ENCODE data around the gene MBD4.
A peak's percentile ranks its signal among the peaks of the same experiment; 100 is the strongest.
"Not testable (repeated sequence)": the region's sequence is repeated elsewhere in the genome, so short reads cannot be mapped to it uniquely, and the experiment has no call there.

Gene MBD4

GRCh38 chr3:129439817-129440617, at the start of gene MBD4, which contains the start of gene IFT122:
Gene MBD4 (minus strand): TSS chr3:129439948. CDS start chr3:129439833, 115 bp downstream.
Gene IFT122 (plus strand): TSS chr3:129440224. CDS start chr3:129440331, 107 bp downstream.
- peak; percentile 90 for DNase-seq

GRCh38 chr3:129489258-129489657, 49.5 kb upstream of the MBD4 start:
- DNase-seq = not testable (repeated sequence)

- DNase-seq = not testable (repeated sequence)
These were observed 48.2 kb upstream of the MBD4 start for GRCh38 chr3:129487868-129488335.

- no peak for DNase-seq
These were observed 47.6 kb upstream of the MBD4 start for GRCh38 chr3:129487183-129487867.

- no peak for DNase-seq
These were observed 46.9 kb upstream of the MBD4 start for GRCh38 chr3:129486664-129487035.

GRCh38 chr3:129485721-129486663, 46.2 kb upstream of the MBD4 start:
- DNase-seq = no peak

GRCh38 chr3:129485146-129485545, 45.4 kb upstream of the MBD4 start:
- not testable (repeated sequence) for DNase-seq

GRCh38 chr3:129483870-129484269, 44.1 kb upstream of the MBD4 start:
- no peak for DNase-seq

GRCh38 chr3:129482721-129483120, 43.0 kb upstream of the MBD4 start:
- no peak for DNase-seq

- DNase-seq = no peak
These were observed 42.1 kb upstream of the MBD4 start for GRCh38 chr3:129481766-129482332.

GRCh38 chr3:129481225-129481765, 41.5 kb upstream of the MBD4 start:
- not testable (repeated sequence) for DNase-seq

GRCh38 chr3:129476586-129476985, 36.8 kb upstream of the MBD4 start:
- DNase-seq = no peak

GRCh38 chr3:129475863-129476262, 36.1 kb upstream of the MBD4 start:
- DNase-seq = no peak

- no peak for DNase-seq
These were observed 35.4 kb upstream of the MBD4 start for GRCh38 chr3:129474984-129475804.

- DNase-seq = no peak
These were observed 34.0 kb upstream of the MBD4 start for GRCh38 chr3:129473769-129474152.

GRCh38 chr3:129473067-129473768, 33.5 kb upstream of the MBD4 start:
- DNase-seq = no peak

- DNase-seq = no peak
These were observed 31.1 kb upstream of the MBD4 start for GRCh38 chr3:129470861-129471260.

- DNase-seq = no peak
These were observed 29.3 kb upstream of the MBD4 start for GRCh38 chr3:129469026-129469425.

- DNase-seq = no peak
These were observed 28.2 kb upstream of the MBD4 start for GRCh38 chr3:129467932-129468331.

- no peak for DNase-seq
These were observed 24.0 kb upstream of the MBD4 start for GRCh38 chr3:129463716-129464115.

- DNase-seq = no peak
These were observed 23.3 kb upstream of the MBD4 start for GRCh38 chr3:129463094-129463493.
